ENCODE data around the gene SLC4A3. TPM values are rescaled to one million over a fixed set of nuclear protein-coding genes. Genes with fewer than 3 reads are reported as not detected.
A peak's percentile ranks its signal among the peaks of the same experiment; 100 is the strongest.

The SLC4A3 gene
- polyA plus RNA-seq, 1 donor (not counting 4 experiments of a cell fraction or from before 2014, with no cell fraction given) = 6.2 TPM

DNA sequence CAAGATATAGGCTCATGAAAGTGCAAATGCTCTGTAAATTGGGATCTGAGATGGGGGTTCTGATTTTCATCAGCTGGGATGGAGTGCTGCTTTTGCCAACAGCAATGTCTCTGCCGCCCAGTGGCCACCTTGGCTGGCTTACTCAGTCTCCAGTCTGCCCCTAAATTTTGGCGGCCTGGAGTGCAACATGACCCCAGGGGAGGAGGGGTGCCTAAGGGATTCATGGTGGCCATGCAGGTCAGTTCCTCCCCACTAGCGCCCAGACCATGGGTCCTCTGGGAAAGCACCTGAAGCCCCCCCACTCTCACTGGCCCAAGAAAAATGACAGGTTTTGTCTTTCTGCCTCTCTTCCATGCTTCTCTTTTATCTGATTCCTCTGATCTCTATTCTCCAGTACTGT, 45.0 kb downstream of the SLC4A3 start:
- DNase-seq (ENCODE audit: low read depth, low spot score) (no peak), FAIRE-seq (no peak)
- H3K9me1 ChIP-seq (ENCODE audit: control insufficient read depth, extremely low read depth, insufficient read depth, low read length) = no peaks in the 10 kb centered on the region
- no peaks in the 10 kb centered on the region for H4K20me1 ChIP-seq (ENCODE audit: control insufficient read depth, extremely low read depth, insufficient read depth, low read length)
- no peaks in the 10 kb centered on the region for H3K36me3 ChIP-seq (ENCODE audit: control insufficient read depth in 2 of 2, extremely low read depth in 1 of 2, insufficient read depth in 2 of 2, low read length in 2 of 2)
- H3K27me3 ChIP-seq (ENCODE audit: control insufficient read depth, extremely low read depth, insufficient read depth, low read length) = no peaks in the 10 kb centered on the region
- TF ChIP-seq, protein P1, sequence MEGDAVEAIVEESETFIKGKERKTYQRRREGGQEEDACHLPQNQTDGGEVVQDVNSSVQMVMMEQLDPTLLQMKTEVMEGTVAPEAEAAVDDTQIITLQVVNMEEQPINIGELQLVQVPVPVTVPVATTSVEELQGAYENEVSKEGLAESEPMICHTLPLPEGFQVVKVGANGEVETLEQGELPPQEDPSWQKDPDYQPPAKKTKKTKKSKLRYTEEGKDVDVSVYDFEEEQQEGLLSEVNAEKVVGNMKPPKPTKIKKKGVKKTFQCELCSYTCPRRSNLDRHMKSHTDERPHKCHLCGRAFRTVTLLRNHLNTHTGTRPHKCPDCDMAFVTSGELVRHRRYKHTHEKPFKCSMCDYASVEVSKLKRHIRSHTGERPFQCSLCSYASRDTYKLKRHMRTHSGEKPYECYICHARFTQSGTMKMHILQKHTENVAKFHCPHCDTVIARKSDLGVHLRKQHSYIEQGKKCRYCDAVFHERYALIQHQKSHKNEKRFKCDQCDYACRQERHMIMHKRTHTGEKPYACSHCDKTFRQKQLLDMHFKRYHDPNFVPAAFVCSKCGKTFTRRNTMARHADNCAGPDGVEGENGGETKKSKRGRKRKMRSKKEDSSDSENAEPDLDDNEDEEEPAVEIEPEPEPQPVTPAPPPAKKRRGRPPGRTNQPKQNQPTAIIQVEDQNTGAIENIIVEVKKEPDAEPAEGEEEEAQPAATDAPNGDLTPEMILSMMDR (optimal IDR thresholded peaks at IDR 0.05 in 1 of 3, IDR thresholded peaks at IDR 0.05 in 1 of 3, conservative IDR thresholded peaks at IDR 0.05 in 1 of 3; ENCODE audit: extremely low read depth in 1 of 3, insufficient read depth in 2 of 3, low read length in 3 of 3) = no peak
- no peak for TF ChIP-seq EZH2 (IDR thresholded peaks at IDR 0.05; ENCODE audit: low read length)
- H3K79me2 ChIP-seq (ENCODE audit: control insufficient read depth, insufficient read depth, low read length) = no peaks in the 10 kb centered on the region
- no peak overlapping the region for H3K27ac ChIP-seq (ENCODE audit: control insufficient read depth, insufficient read depth, low read length)
- H3K4me2 ChIP-seq (ENCODE audit: control insufficient read depth, extremely low read depth, insufficient read depth, low read depth, low read length) = no peak overlapping the region
- H2AFZ ChIP-seq (ENCODE audit: control insufficient read depth, low read length) = no peak overlapping the region
- dilution Hi-C loops (cut with MboI; ENCODE audit: extremely low pct_ligation_motif_present, low sequenced_read_pairs) = no loop called here
- no peak overlapping the region for H3K9ac ChIP-seq (ENCODE audit: control insufficient read depth, extremely low read depth, insufficient read depth, low read length)
- no peak overlapping the region for H3K4me3 ChIP-seq (ENCODE audit: control insufficient read depth in 2 of 3, extremely low read depth in 1 of 3, insufficient read depth in 2 of 3, low read depth in 1 of 3, low read length in 3 of 3)
- H3K9me3 ChIP-seq (ENCODE audit: control insufficient read depth, low read depth, low read length) = no peaks in the 10 kb centered on the region
- peaks cover 9% of the 10 kb centered on the region for H3K4me1 ChIP-seq (ENCODE audit: control insufficient read depth, extremely low read depth, insufficient read depth, low read length)

DNA sequence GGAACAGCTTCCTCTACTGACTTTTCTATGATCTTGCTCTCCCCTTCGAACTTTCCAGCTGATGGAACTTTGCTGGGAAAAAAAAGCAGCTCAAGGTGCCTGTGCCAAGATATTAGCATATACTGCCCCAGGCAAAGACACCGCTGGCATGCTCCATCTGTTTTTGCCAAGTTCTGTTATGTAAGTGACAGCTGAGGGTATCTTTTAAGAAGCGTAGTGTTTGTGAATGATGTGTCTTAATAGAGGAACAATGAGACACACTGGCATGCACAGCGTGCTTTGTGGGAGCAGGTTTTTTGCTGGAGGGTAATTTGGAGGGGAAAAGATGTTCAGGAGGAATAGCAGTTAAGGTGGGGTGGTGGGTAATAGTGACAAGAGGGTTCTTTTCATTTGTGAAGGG, 47.8 kb downstream of the SLC4A3 start:
- Histone ChIP-seq H3K9me3 (ENCODE audit: control insufficient read depth, low read depth, low read length) (no peaks in the 10 kb centered on the region), H3K9me1 (ENCODE audit: control insufficient read depth, extremely low read depth, insufficient read depth, low read length) (no peaks in the 10 kb centered on the region), H3K4me1 (ENCODE audit: control insufficient read depth, extremely low read depth, insufficient read depth, low read length) (peaks cover 12% of the 10 kb centered on the region), H3K27me3 (ENCODE audit: control insufficient read depth, extremely low read depth, insufficient read depth, low read length) (no peaks in the 10 kb centered on the region), H4K20me1 (ENCODE audit: control insufficient read depth, extremely low read depth, insufficient read depth, low read length) (no peaks in the 10 kb centered on the region), H2AFZ (ENCODE audit: control insufficient read depth, low read length) (no peak overlapping the region), H3K27ac (ENCODE audit: control insufficient read depth, insufficient read depth, low read length) (no peak overlapping the region), H3K9ac (ENCODE audit: control insufficient read depth, extremely low read depth, insufficient read depth, low read length) (no peak overlapping the region), H3K79me2 (ENCODE audit: control insufficient read depth, insufficient read depth, low read length) (no peaks in the 10 kb centered on the region), H3K4me3 (ENCODE audit: control insufficient read depth in 2 of 3, extremely low read depth in 1 of 3, insufficient read depth in 2 of 3, low read depth in 1 of 3, low read length in 3 of 3) (no peak overlapping the region), H3K4me2 (ENCODE audit: control insufficient read depth, extremely low read depth, insufficient read depth, low read depth, low read length) (peak overlapping the region; percentile 20), H3K36me3 (ENCODE audit: control insufficient read depth in 2 of 2, extremely low read depth in 1 of 2, insufficient read depth in 2 of 2, low read length in 2 of 2) (no peaks in the 10 kb centered on the region)
- TF ChIP-seq, protein P1 (optimal IDR thresholded peaks at IDR 0.05 in 1 of 3, IDR thresholded peaks at IDR 0.05 in 1 of 3, conservative IDR thresholded peaks at IDR 0.05 in 1 of 3; ENCODE audit: extremely low read depth in 1 of 3, insufficient read depth in 2 of 3, low read length in 3 of 3) = no peak
- TF ChIP-seq EZH2 (IDR thresholded peaks at IDR 0.05; ENCODE audit: low read length) = no peak
- DNase-seq (ENCODE audit: low read depth, low spot score) (no peak), FAIRE-seq (peak; percentile 84)
- dilution Hi-C loops (cut with MboI; ENCODE audit: extremely low pct_ligation_motif_present, low sequenced_read_pairs) = no loop called here
